HFF-Myc (cell line): ENCODE data around the gene RIMS4.

Experiments used
- DNase-seq: peaks from one replicate; pipeline ENCODE4 v3.0.0-alpha.2; 2011; ENCODE audit warnings: low read depth; ENCODE audit errors: extremely low read depth
- H3K4me3 ChIP-seq: replicated peaks from 2 replicates; pipeline ENCODE4 v1.5.1; 2011; ENCODE audit warnings: low read depth, mild to moderate bottlenecking, control low read depth, low read length
- TF ChIP-seq, protein P1 (sequence below): IDR thresholded peaks from 2 replicates; pipeline ENCODE4 v1.5.1; 2012; ENCODE audit warnings: mild to moderate bottlenecking, low read depth, low read length, control low read depth; ENCODE audit errors: missing control alignments

Gene RIMS4

DNA sequence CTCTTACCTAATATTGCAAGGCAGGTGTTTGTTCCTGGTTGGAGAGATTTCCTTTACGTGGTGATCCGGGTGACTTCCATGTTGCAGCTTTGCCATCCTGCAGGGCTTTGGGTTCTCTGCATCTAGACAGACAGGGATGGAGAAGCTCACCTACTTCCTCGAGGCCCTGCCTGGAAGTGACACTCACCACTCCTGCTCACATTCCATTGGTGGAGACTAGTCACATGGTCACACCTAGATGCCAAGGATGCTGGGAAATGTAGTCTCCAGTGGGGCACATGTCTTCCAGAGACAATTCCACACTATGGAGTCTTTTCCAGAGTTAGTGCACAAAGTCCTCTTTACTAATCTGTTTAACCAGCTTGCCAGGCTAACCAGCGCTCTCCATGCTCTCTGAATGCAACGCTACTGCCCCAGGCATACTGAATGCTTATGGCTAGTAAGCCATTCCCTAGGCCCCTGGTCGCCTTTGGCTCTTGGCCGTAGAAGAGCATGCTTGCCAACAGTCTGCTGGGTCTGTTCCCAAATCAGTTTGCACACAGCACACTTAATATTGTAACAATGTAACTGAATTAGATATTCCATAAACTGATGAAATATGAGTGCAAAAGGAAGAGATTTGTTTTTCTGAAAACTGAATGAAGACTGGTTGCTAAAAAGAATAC, 71.4 kb downstream of the RIMS4 start:
- no peak for DNase-seq
- H3K4me3 ChIP-seq: no peak overlapping the region
- TF ChIP-seq, protein P1, sequence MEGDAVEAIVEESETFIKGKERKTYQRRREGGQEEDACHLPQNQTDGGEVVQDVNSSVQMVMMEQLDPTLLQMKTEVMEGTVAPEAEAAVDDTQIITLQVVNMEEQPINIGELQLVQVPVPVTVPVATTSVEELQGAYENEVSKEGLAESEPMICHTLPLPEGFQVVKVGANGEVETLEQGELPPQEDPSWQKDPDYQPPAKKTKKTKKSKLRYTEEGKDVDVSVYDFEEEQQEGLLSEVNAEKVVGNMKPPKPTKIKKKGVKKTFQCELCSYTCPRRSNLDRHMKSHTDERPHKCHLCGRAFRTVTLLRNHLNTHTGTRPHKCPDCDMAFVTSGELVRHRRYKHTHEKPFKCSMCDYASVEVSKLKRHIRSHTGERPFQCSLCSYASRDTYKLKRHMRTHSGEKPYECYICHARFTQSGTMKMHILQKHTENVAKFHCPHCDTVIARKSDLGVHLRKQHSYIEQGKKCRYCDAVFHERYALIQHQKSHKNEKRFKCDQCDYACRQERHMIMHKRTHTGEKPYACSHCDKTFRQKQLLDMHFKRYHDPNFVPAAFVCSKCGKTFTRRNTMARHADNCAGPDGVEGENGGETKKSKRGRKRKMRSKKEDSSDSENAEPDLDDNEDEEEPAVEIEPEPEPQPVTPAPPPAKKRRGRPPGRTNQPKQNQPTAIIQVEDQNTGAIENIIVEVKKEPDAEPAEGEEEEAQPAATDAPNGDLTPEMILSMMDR: no peak

DNA sequence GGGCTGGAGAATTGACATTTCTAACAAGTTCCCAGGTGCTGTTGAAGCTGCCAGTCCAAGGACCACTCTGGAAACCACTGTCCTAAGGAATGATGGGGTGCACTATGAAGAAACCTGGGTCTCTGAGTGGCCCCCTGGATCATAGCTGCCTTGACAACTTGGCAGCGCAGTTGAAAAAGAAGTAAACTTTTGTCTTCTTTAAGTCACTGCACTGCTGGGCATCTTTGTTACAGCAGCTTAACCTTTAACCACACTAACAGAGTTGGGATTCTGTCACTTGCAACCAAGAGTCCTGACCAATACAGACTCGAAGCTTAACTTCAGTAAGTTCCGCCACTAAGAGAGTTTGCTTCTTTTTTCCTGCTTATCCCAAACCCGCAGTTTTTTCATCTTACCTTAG, 73.2 kb downstream of the RIMS4 start:
- TF ChIP-seq, protein P1: no peak
- DNase-seq: no peak
- no peak overlapping the region for H3K4me3 ChIP-seq

GRCh38 chr20:44736170-44737021, 74.0 kb downstream of the RIMS4 start:
- H3K4me3 ChIP-seq: no peak overlapping the region
- DNase-seq: no peak
- TF ChIP-seq, protein P1: no peak

DNA sequence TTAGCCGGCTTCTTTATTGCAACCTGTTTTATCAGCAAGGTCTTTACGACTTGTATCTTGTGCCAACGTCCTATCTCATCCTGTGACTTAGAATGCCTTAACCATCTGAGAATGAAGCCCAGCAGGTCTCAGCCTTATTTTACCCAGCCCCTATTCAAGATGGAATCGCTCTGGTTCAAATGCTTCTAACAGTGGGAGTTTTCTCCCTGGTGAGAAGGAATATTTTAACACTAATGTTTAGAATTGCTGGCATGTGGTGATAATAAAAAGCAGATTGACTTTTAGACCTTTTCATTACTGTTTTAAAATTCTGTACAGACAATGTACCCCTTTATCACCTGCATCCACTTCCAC, 74.6 kb downstream of the RIMS4 start:
- TF ChIP-seq, protein P1: no peak
- DNase-seq: no peak
- no peak overlapping the region for H3K4me3 ChIP-seq

GRCh38 chr20:44734938-44735337, 75.4 kb downstream of the RIMS4 start:
- no peak for DNase-seq
- H3K4me3 ChIP-seq: no peak overlapping the region
- TF ChIP-seq, protein P1: no peak

DNA sequence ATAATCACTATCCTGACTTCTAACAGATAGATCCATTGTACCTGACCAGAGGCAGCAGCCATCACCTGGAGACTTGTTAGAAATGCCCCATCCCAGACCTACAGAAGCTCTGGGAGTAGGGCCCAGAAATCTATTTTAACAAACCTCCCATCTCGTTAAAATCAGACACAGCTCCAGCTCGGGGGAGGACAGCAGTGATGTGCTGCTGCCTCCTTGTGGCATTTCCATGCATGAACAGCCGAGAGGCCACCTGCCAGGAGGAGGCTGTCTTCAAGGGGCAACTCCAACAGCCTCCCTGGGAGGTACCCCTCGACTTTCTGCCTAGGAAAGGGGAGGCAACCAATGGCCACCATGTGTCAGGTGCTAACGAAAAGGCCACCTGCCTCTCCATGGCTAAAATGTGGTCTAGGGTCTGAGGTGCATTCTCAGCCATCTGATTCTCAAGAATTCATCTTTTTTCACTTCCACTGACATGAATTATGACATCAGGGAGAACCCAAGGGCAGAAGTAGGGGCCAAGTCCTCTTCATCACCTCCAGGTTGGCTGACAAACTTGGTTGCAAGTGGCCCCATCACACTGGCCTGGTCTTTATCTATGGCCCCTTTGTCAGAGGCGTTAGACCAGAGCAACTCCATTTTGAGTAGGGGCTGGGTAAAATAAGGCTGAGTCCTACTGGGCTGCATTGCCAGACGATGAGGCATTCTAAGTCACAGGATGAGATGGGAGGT, 76.8 kb downstream of the RIMS4 start:
- TF ChIP-seq, protein P1: peak; percentile 88
- DNase-seq: no peak
- no peak overlapping the region for H3K4me3 ChIP-seq
